GM18517 (cell line): ENCODE results near the gene ITPRIP.

Experiments
- ATAC-seq: cut with Tn5 transposase; IDR thresholded peaks from one replicate; pipeline ENCODE4 v1.9.1; 2021; ENCODE audit warnings: mild to moderate bottlenecking, moderate library complexity; ENCODE audit not compliant: unreplicated experiment

Gene ITPRIP

GRCh38 chr10:104288355-104288754 is 49.9 kb downstream of the ITPRIP start:
- ATAC-seq: no peak

DNA sequence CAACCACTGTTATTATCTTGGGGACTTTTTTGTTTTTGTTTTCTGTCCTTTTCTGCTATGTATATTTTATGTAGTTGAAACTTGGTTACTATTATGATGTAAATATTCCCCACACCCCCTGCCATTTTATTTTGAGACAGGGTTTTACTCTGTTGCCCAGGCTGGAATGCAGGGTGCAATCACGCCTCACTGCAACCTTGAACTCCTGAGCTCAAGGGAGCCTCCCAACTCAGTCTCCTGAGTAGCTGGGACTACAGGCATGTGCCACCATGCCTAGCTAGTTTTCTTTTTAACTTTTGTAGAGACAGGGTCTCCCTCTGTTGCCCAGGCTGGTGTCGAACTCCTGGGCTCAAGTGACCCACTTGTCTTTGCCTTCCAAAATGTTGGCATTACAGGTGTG is 51.3 kb downstream of the ITPRIP start:
- no peak for ATAC-seq

GRCh38 chr10:104284846-104285245 is 53.4 kb downstream of the ITPRIP start:
- no peak for ATAC-seq

GRCh38 chr10:104281694-104282093 is 56.6 kb downstream of the ITPRIP start:
- ATAC-seq: no peak

DNA sequence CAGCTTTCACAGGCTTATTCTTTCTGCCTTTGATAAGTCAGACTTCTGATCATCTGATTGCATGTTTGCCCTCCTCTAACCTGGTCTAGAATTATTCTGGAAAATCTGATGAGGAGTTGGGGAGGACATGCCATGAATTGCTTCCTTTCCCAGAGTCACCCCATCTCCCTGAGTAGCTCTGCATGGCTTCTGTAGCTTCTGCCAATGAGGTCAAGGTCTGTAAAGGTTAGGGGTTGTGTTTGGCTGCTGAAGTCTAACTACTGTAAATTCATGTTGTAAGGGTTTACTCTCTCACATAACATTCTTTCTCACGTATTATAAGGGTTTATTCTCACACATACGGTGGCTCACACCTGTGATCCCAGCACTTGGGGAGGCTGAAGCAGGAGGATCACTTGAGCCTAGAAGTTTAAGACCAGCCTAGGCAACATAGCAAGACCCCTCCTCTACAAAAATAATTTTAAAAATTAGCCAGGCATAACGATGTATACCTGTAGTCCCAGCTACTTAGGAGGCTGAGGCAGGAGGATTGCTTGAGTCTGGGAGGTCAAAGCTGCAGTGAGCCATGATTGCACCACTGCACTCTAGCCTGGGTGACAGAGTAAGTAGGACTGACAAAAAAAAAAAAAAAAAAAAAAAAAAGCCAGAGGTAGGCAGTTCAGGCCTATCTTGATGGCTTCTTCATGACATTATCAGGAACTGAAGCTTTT is 58.6 kb downstream of the ITPRIP start:
- ATAC-seq: no peak

DNA sequence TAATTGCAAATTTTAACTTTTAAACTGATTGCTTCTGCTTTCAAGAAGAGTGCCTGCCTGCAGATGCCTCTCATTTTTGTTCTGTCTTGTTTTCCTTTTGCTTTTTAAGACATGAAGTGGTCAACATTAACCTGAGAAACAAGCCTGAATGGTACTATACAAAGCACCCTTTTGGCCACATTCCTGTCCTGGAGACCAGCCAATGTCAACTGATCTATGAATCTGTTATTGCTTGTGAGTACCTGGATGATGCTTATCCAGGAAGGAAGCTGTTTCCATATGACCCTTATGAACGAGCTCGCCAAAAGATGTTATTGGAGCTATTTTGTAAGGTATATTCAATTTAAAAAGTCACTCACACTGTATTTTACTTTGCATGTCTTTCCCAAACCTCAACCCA is 60.5 kb downstream of the ITPRIP start:
- ATAC-seq: no peak

- no peak for ATAC-seq
These were observed 62.1 kb downstream of the ITPRIP start for GRCh38 chr10:104276192-104276591.

- no peak for ATAC-seq
These were observed 63.2 kb downstream of the ITPRIP start for GRCh38 chr10:104274762-104275721.

DNA sequence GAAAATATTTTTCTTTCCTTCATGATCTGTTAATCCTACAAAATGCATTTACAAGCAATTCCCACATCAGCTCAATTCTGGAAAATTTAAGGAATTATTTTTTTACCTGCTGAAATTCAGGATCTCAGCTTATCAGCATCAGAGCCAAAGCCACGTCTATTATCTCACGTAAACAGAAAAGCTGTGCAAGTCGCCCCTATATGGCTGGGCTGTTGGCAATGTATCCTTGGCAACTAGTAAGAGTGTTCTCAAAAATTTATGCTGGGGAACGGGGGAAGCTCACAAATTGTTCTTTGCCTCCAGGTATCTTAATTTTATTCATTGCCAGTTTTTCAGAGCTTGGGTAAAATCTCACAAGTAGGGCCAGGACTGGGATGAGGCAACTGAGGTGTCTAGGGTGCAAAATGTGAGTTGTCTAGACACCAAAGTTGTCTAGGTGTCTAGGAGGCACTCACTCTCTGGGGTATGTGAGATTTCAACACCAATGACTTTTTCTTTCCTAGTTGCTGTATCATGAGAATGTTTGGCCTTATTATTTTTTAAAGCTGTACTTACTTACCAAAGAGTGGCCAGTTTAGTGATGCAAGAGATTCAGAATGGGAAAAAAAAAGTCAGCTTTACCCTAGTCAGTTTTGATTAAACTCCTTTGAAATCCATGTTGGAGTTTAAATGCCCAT is 64.2 kb downstream of the ITPRIP start:
- no peak for ATAC-seq

DNA sequence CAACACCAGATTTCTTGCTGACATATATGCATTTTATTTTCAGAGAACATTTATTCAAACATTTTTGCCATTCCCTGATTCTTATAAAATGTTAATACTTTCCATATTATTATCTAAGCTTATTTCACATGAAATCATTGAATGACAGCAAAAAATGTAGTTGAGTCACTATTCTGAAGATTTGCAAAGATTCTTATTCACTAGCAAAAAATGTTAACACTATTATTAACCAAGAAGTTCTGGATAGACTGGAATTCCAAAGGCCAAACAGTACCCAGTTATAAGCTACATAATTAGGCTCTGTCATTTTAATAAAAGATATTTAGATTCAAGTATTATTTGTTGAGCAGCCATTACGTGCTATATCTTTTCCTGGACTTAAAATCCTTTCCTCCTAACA is 65.0 kb downstream of the ITPRIP start:
- no peak for ATAC-seq

DNA sequence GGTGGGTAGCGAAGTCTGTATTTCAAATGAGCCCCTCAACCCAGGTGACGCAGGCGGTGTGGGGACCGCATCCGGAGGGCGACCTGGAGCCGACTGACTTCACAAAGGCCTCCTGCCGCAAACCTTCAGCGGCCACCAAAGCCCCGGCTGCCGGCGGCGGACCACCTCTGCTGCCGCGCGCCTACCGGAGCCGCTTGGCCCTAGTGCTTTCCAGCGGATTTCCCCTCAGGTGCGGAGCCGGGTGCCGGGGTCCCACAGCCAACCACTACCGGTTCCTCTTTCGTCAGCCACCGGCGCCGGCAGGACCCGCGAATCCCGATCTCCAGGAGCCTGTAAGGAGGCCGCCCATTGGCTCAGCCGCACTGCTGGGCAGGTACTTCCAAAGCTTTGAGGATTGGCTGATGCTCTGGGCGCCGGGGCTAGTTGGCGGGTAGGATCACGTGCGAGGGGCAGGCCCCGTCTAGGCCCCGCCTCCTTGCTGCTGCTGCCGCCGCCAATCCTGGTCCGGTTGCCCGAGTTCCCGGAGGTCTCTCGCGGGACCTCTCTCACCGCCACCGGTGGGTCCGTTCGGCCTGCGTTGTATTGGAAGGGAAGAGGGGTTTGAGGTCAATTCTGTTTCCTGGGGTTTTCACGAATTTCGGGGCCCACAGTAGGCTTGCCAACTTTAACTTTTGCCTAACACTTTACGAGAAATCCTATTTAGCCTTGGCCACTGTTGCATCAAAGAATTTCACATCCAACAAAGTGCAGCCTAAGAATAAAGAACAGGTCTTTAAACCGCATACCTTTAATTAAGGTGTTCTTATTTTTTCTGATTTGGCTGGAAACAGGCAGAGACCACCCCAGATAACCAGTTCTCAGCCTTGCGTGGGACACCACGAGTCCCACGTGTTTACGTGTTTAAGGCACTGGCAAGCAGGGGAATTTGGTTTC is 69.3 kb downstream of the ITPRIP start, which contains the start of gene GSTO2:
TSS of gene GSTO2 (plus strand) at position 472 of the 933 bp plus-strand sequence. CDS start 5,732 bp downstream, outside the sequence.
- ATAC-seq: peak; percentile 99

DNA sequence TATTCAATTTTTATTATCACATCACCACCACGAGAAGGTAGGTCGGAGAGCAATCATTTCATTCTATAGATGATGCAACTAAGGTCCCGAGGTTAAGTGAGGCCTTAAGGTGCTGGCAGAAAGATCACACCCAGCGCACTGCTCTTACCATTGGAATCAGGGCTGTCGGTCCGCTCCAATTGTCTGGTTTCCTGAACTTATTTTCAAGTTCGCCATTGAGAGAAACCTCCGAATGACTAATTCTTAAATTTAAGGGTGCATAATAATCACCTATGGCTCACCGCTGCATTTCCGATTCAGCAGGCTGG is 69.9 kb downstream of the ITPRIP start:
- ATAC-seq: no peak

GRCh38 chr10:104267721-104268404 is 70.4 kb downstream of the ITPRIP start:
- no peak for ATAC-seq

DNA sequence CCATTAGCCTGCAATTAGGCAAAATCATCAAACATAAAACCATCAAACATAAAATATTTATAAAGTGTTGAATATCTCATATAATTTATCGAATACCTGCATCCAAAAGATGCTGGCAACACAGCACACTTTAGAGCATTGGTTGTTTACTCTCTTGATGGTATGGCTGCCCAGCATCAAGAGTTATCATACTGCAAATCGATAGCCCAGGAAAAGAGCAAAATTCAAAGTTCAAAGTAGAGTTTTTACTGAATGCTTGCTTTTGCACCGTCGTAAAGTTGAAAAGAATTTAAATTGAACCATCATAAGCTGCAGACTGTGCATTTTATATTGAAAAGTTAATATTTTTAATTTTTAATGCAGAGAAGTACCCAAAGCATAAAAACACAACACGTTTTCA is 73.5 kb downstream of the ITPRIP start:
- no peak for ATAC-seq

GRCh38 chr10:104262055-104262454 is 76.2 kb downstream of the ITPRIP start:
- no peak for ATAC-seq

GRCh38 chr10:104260775-104261115 is 77.5 kb downstream of the ITPRIP start:
- ATAC-seq: no peak

- no peak for ATAC-seq
These were observed 78.1 kb downstream of the ITPRIP start for GRCh38 chr10:104259999-104260774.
